DOHH2 (cell line): ENCODE data around the gene TERB1.

Experiments used
- H3F3A ChIP-seq: fragments of 200-600 bp; sonication (generic), shearing (Covaris generic); 2 replicates; pipeline ENCODE4 v1.6.0; 2016; ENCODE audit warnings: antibody characterized with exemption, mild to moderate bottlenecking; ENCODE audit not compliant: control insufficient read depth, insufficient read depth
- H3K27ac ChIP-seq: fragments of 200-600 bp; sonication (generic); 2 replicates; pipeline ENCODE4 v1.5.1; 2014; ENCODE audit warnings: low read depth, mild to moderate bottlenecking, low read length, moderate library complexity
- H3K27me3 ChIP-seq: fragments of 200-600 bp; sonication (generic); 2 replicates; pipeline ENCODE4 v1.6.1; 2014; ENCODE audit warnings: mild to moderate bottlenecking, low read length, mixed read lengths; ENCODE audit not compliant: control insufficient read depth
- H3K36me3 ChIP-seq: fragments of 200-600 bp; sonication (generic); 2 replicates; pipeline ENCODE4 v1.6.1; 2014; ENCODE audit warnings: mild to moderate bottlenecking, low read length, moderate library complexity, mixed read lengths; ENCODE audit not compliant: control insufficient read depth
- H3K4me1 ChIP-seq: fragments of 200-600 bp; sonication (generic); 2 replicates; pipeline ENCODE4 v1.6.1; 2014; ENCODE audit warnings: mild to moderate bottlenecking, low read length, mixed read lengths; ENCODE audit not compliant: control insufficient read depth
- H3K4me2 ChIP-seq: fragments of 200-600 bp; sonication (generic); 2 replicates; pipeline ENCODE4 v1.6.0; 2014; ENCODE audit warnings: mild to moderate bottlenecking, low read length, moderate library complexity
- H3K4me3 ChIP-seq: fragments of 200-600 bp; sonication (generic); 2 replicates; pipeline ENCODE4 v1.5.1; 2014; ENCODE audit warnings: mild to moderate bottlenecking, low read length, mixed read lengths
- H3K79me2 ChIP-seq: fragments of 200-600 bp; sonication (generic); 2 replicates; pipeline ENCODE4 v1.6.1; 2014; ENCODE audit warnings: mild to moderate bottlenecking, low read length, mixed read lengths; ENCODE audit not compliant: control insufficient read depth
- H3K9me2 ChIP-seq: fragments of 200-600 bp; sonication (generic); replicated peaks from 2 replicates; pipeline ENCODE4 v1.6.1; 2014; ENCODE audit warnings: mild to moderate bottlenecking, low read length, mixed read lengths; ENCODE audit not compliant: control insufficient read depth
- H3K9me3 ChIP-seq: fragments of 200-600 bp; sonication (generic); 2 replicates; pipeline ENCODE4 v1.6.1; 2014; ENCODE audit warnings: antibody characterized with exemption, low read length, mixed read lengths; ENCODE audit not compliant: control insufficient read depth, insufficient read depth
- H4K20me1 ChIP-seq: fragments of 200-600 bp; sonication (generic); 2 replicates; pipeline ENCODE4 v1.6.0; 2014; ENCODE audit warnings: low read depth, mild to moderate bottlenecking, antibody characterized with exemption, low read length, moderate library complexity; ENCODE audit not compliant: control insufficient read depth, insufficient read depth
- CTCF ChIP-seq: fragments of 200-600 bp; sonication (generic); IDR thresholded peaks from one replicate; pipeline ENCODE4 v1.5.1; 2014; ENCODE audit warnings: antibody characterized with exemption, mild to moderate bottlenecking, low read depth, low read length; ENCODE audit not compliant: poor library complexity, severe bottlenecking
- EZH2phosphoT487 ChIP-seq: fragments of 200-600 bp; sonication (generic); IDR thresholded peaks from 2 replicates; pipeline ENCODE4 v1.6.1; 2017; ENCODE audit warnings: borderline replicate concordance, mild to moderate bottlenecking, antibody characterized with exemption, low read length, moderate library complexity, mixed read lengths

The TERB1 gene

GRCh38 chr16:66846831-66847230 lies 45.4 kb upstream of the TERB1 start:
- Histone ChIP-seq H4K20me1 (0 out of 2 replicates have a peak, but pooled peaks cover 4% of the 10 kb centered on the region), H3K79me2 (no peaks in the 10 kb centered on the region), H3K4me1 (peaks cover 8% of the 10 kb centered on the region), H3K9me2 (no peaks in the 10 kb centered on the region), H3K27ac (no peak overlapping the region), H3K36me3 (no peaks in the 10 kb centered on the region), H3K4me2 (no peak overlapping the region), H3K27me3 (peaks cover 37% of the 10 kb centered on the region), H3F3A (no peaks in the 10 kb centered on the region), H3K9me3 (no peaks in the 10 kb centered on the region), H3K4me3 (no peak overlapping the region)
- TF ChIP-seq CTCF (no peak), EZH2phosphoT487 (no peak)

DNA sequence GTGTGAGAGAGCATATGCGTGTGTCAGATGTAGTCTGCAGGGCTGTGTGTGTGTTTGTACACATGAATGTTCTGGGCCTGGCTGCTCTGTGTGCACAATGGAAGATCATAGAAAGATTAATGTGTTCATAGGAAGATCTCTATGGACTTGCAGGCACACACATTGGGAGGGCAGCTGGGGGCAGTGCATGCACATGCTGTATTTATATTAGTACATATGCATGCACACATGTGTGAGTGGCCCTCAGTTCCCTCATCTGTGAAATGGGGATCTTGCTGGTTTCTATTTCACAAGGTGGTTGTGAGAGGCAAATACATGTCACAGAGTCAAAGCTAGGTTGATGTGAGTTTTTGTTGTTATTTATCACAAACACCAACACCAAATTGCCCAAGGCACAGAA lies 44.9 kb upstream of the TERB1 start:
- H3K4me1 ChIP-seq = peaks cover 8% of the 10 kb centered on the region
- TF ChIP-seq CTCF (no peak), EZH2phosphoT487 (no peak)
- peaks cover 37% of the 10 kb centered on the region for H3K27me3 ChIP-seq
- no peaks in the 10 kb centered on the region for H3K9me2 ChIP-seq
- no peak overlapping the region for H3K4me3 ChIP-seq
- no peaks in the 10 kb centered on the region for H3F3A ChIP-seq
- no peak overlapping the region for H3K27ac ChIP-seq
- H3K79me2 ChIP-seq = no peaks in the 10 kb centered on the region
- H3K36me3 ChIP-seq = no peaks in the 10 kb centered on the region
- 0 out of 2 replicates have a peak, but pooled peaks cover 4% of the 10 kb centered on the region for H4K20me1 ChIP-seq
- no peaks in the 10 kb centered on the region for H3K9me3 ChIP-seq
- no peak overlapping the region for H3K4me2 ChIP-seq

DNA sequence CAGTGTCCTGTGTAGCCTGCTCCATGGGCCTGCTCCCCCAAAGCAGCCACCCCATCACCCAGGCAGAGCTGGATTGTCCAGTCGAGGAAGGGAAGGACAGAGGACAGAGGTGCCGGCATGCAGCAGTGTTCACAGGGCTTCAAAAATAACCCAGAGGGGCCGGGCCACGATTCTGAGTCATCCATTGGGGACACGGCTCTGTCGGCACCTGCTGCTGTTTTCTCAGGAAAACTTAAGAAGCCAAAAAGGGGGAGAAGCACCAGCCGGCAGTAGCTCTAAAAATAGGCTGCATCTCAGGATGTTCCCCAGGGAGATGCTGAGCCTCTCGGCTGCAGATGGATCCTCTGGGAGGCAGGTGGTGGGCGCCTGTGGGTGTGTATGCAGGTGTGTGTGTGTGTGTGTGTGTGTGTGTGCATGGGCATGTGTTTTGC lies 44.4 kb upstream of the TERB1 start:
- no peaks in the 10 kb centered on the region for H3K36me3 ChIP-seq
- TF ChIP-seq CTCF (no peak), EZH2phosphoT487 (no peak)
- no peak overlapping the region for H3K27ac ChIP-seq
- H3K79me2 ChIP-seq = no peaks in the 10 kb centered on the region
- H3K4me1 ChIP-seq = peaks cover 13% of the 10 kb centered on the region
- H3K27me3 ChIP-seq = peaks cover 37% of the 10 kb centered on the region
- H3K9me3 ChIP-seq = no peaks in the 10 kb centered on the region
- H3F3A ChIP-seq = no peaks in the 10 kb centered on the region
- no peak overlapping the region for H3K4me2 ChIP-seq
- H3K4me3 ChIP-seq = no peak overlapping the region
- H3K9me2 ChIP-seq = no peaks in the 10 kb centered on the region
- 0 out of 2 replicates have a peak, but pooled peaks cover 4% of the 10 kb centered on the region for H4K20me1 ChIP-seq
